Effector memory CD4-positive, alpha-beta T cell (primary cell): Measurements from ENCODE around the gene ANG.
"Not testable (repeated sequence)": the region's sequence is repeated elsewhere in the genome, so short reads cannot be mapped to it uniquely, and the experiment has no call there.

ENCODE experiments used
- DNase-seq, 3 donors: peaks; one replicate each; pipeline ENCODE4 v3.0.0-alpha.2; 2020
- H3K27ac ChIP-seq: 2 replicates; pipeline ENCODE4 v1.7.0; 2013; ENCODE audit warnings: mild to moderate bottlenecking, low read length, moderate library complexity; ENCODE audit not compliant: insufficient read depth, poor library complexity, severe bottlenecking
- H3K27me3 ChIP-seq: replicated peaks from 2 replicates; pipeline ENCODE4 v1.7.0; 2013; ENCODE audit warnings: mild to moderate bottlenecking, low read length; ENCODE audit not compliant: insufficient read depth, control insufficient read depth, poor library complexity, severe bottlenecking
- H3K36me3 ChIP-seq: 2 replicates; pipeline ENCODE4 v1.7.0; 2013; ENCODE audit warnings: mild to moderate bottlenecking, low read length, moderate library complexity; ENCODE audit not compliant: control insufficient read depth, insufficient read depth
- H3K4me1 ChIP-seq: 2 replicates; pipeline ENCODE4 v1.7.0; 2013; ENCODE audit warnings: low read length, mild to moderate bottlenecking; ENCODE audit not compliant: control insufficient read depth, insufficient read depth, poor library complexity, severe bottlenecking
- H3K4me3 ChIP-seq: 2 replicates; pipeline ENCODE4 v1.7.0; 2013; ENCODE audit warnings: low read length, low read depth, mild to moderate bottlenecking; ENCODE audit not compliant: insufficient read depth, poor library complexity, severe bottlenecking
- H3K9me3 ChIP-seq: 2 replicates; pipeline ENCODE4 v1.7.0; 2013; ENCODE audit warnings: mild to moderate bottlenecking, low read length, moderate library complexity; ENCODE audit not compliant: control insufficient read depth

The ANG gene

DNA sequence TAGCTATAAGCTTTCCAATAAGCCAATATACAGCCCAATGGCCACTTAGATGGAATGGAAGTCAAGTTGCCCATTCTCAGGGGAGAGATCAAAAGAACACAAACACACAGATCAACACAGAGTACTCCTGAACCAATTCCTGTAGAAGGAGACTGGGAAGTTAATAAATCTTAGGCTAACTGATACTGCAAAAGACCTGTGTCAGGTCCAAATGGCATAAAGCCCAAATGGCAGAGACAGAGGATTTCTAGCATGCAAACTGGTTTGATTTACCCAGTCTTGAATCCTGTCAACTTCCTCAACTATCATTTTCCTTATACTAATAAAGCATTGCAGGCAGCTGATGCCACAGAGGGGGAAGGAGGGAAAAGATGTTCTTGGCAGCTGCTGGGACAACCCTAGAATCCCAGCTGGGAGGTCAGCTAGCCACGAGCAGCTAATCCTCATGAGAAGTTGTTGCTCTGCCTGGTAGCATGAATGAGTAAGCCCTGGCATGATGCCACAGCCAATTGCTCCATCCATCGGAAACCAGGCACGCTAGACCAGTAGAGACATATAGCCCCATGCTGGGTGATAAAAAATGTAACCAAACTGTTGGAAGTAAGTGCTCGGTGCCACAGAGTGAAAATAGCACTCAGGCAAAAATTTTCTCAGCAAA is 26.2 kb downstream of the ANG start:
- H3K4me1 ChIP-seq = no peaks in the 10 kb centered on the region
- H3K27ac ChIP-seq = no peak overlapping the region
- no peak for DNase-seq
- peaks cover 4% of the 10 kb centered on the region for H3K27me3 ChIP-seq
- no peaks in the 10 kb centered on the region for H3K9me3 ChIP-seq
- H3K36me3 ChIP-seq = no peaks in the 10 kb centered on the region
- H3K4me3 ChIP-seq = no peak overlapping the region

DNA sequence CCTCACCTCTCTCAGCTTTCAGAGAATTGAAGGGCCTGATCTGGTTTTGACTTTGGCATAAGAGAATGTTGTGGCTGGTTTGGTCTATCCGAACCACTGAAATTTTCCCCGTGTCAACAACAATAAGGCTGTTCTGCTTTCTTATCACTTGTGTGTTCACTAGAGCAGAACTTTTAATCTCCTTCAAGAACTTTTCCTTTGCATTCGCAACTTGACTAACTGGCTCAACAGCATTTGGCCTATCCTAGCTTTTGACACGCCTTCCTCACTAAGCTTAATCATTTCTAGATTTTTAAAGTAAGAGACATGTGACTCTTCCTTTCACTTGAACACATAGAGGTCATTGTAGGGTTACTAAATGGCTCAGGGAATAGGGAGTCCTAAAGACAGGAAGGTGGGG is 31.2 kb downstream of the ANG start:
- Histone ChIP-seq H3K4me3 (no peak overlapping the region), H3K27ac (no peak overlapping the region), H3K27me3 (peaks cover 10% of the 10 kb centered on the region), H3K36me3 (no peaks in the 10 kb centered on the region), H3K9me3 (no peaks in the 10 kb centered on the region), H3K4me1 (no peaks in the 10 kb centered on the region)
- DNase-seq = no peak

DNA sequence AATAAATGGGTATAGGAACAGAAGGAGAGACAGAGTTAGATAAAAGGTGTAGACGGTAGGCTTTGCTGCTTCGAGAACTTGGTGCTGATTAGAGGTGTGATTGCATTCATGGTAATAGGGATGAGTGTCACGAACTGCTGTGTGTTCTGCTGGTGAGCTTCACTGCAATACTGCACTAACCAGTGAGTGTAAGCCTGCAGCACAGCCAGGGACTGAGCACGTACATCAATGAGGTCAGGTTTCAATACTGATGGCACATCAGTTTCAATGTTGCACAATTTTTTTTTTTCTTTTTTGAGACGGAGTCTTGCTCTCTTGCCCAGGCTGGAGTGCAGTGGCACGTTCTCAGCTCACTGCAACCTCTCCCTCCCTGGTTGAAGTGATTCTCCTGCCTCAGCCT is 32.2 kb downstream of the ANG start:
- H3K4me1 ChIP-seq = no peaks in the 10 kb centered on the region
- no peaks in the 10 kb centered on the region for H3K9me3 ChIP-seq
- no peak for DNase-seq
- H3K36me3 ChIP-seq = no peaks in the 10 kb centered on the region
- no peak overlapping the region for H3K4me3 ChIP-seq
- H3K27ac ChIP-seq = no peak overlapping the region
- peaks cover 10% of the 10 kb centered on the region for H3K27me3 ChIP-seq

DNA sequence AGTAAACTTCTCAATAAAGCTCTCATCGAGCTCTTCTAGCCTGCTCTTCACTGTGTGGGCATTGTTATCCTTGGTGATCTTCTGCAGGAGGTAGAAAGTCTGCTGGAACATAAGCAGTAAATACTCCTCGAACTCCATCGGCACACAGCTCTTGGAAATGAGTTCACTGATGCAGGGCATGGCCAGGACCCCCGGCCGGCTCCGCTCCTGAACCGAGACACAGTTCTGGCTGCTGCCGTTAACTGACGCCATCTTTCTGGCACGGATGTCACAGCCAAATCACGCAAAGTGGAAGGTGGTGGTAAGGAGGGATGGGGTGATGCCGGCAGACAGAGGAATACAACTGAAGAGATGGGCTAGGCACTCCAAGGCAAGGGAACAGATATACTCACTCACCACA is 33.5 kb downstream of the ANG start:
- Histone ChIP-seq H3K4me3 (no peak overlapping the region), H3K4me1 (no peaks in the 10 kb centered on the region), H3K27ac (no peak overlapping the region), H3K27me3 (peaks cover 10% of the 10 kb centered on the region), H3K9me3 (no peaks in the 10 kb centered on the region), H3K36me3 (no peaks in the 10 kb centered on the region)
- DNase-seq = no peak

DNA sequence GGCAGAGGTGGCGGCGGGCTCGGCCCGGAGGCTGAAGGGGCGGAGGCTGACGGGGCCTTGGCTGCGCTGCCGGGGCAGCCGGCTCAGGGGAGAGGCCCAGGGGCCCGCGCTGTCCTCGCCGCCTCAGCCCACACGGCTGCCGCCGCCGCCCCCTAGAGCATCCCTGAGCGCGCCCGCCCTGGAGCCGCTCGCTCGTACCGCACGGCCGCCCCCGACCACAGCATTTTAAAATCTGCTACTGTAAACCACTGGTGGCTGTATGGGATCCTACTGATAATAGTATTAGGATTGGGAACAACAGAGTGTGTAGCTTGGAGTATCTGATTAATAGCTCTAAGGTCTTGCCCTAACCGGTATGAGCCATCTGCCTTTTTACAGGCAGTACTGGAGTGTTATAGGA is 34.9 kb downstream of the ANG start:
- Histone ChIP-seq H3K27ac (no peak overlapping the region), H3K4me3 (no peak overlapping the region), H3K4me1 (no peaks in the 10 kb centered on the region), H3K9me3 (no peaks in the 10 kb centered on the region), H3K27me3 (peaks cover 6% of the 10 kb centered on the region), H3K36me3 (no peaks in the 10 kb centered on the region)
- no peak for DNase-seq

DNA sequence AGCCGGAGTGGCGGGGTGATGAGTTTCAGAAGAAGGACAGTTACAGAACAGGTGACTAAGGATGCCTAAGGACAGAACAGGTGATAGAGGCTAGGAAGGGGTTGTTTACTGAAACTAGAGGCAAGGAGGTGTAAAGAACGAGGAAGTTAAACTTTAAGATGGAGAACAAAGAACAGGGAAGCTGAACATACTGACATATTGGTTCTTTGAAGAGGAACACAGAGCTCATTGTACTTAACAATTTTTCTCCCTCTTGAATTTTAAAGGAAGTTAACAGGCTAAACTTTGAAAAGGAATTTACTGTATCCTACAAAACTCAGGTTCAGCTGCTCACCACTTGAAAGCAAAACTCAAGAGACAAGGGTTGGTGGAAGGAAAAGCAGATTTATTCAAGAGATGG is 37.6 kb downstream of the ANG start:
- not testable (repeated sequence) for H3K27me3 ChIP-seq, H3K4me3 ChIP-seq, H3K27ac ChIP-seq, H3K4me1 ChIP-seq, H3K36me3 ChIP-seq, DNase-seq, H3K9me3 ChIP-seq

DNA sequence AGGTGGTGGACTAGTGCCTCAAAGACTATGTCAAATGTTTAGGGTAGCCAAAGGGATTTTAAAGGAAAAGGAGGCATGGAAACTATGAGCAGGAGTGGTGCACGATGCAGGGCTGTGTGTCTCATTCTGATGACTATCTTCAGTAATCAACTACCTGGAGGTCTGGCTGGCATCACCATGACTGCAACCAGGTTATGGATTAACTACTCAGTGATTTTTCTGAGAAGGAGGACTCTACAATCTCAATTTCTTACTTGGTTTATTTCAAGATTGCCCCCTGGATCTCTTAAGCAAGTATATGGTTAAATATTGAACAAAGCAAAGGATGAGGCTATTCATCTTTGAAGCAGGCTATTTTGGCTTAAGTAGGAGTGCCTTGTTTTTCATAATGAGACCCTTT is 38.0 kb downstream of the ANG start:
- Histone ChIP-seq H3K4me3 (no peak overlapping the region), H3K9me3 (no peaks in the 10 kb centered on the region), H3K27me3 (peaks cover 6% of the 10 kb centered on the region), H3K27ac (no peak overlapping the region), H3K36me3 (no peaks in the 10 kb centered on the region), H3K4me1 (no peaks in the 10 kb centered on the region)
- DNase-seq = no peak

DNA sequence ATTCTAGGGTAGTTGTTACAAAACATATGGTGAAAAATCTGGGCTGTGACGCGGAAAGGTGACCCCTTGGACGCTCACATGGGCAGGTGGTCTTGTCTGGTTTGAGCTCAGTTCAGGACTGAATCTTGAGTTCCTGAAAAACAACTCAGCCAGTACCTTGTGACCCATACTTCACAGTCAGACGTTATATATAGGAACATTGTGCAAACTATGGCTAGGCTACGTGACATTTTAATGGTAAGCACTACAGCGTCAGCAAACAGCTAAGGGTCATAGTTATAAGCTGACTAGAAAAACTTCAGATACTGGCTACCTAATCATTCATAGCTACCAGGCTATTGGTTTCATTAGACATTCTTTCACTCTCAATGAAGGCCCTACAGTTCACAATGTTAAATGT is 42.3 kb downstream of the ANG start:
- Histone ChIP-seq H3K27ac (no peak overlapping the region), H3K4me1 (no peaks in the 10 kb centered on the region), H3K4me3 (no peak overlapping the region), H3K36me3 (no peaks in the 10 kb centered on the region), H3K9me3 (no peaks in the 10 kb centered on the region), H3K27me3 (no peaks in the 10 kb centered on the region)
- DNase-seq = no peak

DNA sequence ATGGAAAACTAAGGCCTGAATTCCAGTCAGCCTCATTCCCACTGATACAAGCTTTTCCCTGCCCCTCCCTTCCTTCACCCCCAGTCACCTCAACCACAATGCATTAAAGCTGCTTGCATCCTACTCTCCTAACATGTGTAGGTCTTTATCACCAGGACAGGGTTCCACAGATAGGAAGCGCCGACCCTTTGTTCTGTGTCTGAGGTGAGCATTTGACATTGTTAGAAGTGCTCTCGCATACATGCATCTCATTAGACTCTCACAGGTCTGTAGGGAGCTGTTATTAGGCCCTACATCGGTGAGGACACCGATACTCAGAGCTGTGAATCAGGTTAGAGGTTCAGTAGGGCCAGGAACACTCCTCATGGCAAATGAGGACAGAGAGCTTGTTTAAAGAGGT is 43.9 kb downstream of the ANG start:
- H3K36me3 ChIP-seq = no peaks in the 10 kb centered on the region
- no peaks in the 10 kb centered on the region for H3K9me3 ChIP-seq
- no peak for DNase-seq
- H3K27ac ChIP-seq = no peak overlapping the region
- no peak overlapping the region for H3K4me3 ChIP-seq
- H3K27me3 ChIP-seq = no peaks in the 10 kb centered on the region
- H3K4me1 ChIP-seq = no peaks in the 10 kb centered on the region

DNA sequence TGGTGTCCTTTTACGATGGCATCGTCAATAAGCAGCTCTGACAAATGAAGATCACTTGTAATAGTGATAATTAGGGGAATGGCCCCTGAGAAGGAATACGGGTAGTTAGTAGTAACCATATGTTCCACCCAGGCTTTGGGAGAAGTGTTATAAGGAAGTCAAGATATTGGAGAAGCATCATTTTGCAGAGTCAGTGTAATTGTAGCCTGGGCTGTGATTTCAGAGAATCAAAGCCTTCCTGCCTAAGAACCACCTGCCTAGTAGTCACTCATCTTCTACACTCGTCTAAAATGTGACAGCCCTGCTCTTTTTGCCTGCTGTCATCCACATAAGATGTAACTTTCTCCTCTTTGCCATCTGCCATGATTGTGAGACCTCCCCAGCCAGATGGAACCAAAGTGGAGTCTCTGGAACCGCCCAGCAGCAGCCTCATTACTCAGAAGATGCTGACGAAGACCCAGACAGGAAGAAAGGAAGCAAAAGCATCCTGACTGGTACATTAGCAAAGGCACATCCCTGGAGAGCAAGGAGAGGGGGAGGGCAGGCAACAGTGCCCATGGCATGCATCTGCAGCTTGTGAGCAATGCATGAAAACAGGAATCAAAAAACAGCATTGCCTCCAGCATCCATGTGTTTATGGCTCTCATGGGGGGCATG is 44.5 kb downstream of the ANG start:
- Histone ChIP-seq H3K4me1 (no peaks in the 10 kb centered on the region), H3K27ac (no peak overlapping the region), H3K27me3 (no peaks in the 10 kb centered on the region), H3K9me3 (no peaks in the 10 kb centered on the region), H3K4me3 (no peak overlapping the region), H3K36me3 (no peaks in the 10 kb centered on the region)
- no peak for DNase-seq
